ENCODE results near the gene CDY2B.
"Not testable (repeated sequence)": the region's sequence is repeated elsewhere in the genome, so short reads cannot be mapped to it uniquely, and the experiment has no call there.

Gene CDY2B

GRCh38 chrY:17880120-17880519, at the start of gene CDY2B:
CDY2B (minus strand) TSS chrY:17880220; CDS start chrY:17879892, 328 bp downstream.
- not testable (repeated sequence) for DNase-seq (ENCODE audit: low spot score)

DNA sequence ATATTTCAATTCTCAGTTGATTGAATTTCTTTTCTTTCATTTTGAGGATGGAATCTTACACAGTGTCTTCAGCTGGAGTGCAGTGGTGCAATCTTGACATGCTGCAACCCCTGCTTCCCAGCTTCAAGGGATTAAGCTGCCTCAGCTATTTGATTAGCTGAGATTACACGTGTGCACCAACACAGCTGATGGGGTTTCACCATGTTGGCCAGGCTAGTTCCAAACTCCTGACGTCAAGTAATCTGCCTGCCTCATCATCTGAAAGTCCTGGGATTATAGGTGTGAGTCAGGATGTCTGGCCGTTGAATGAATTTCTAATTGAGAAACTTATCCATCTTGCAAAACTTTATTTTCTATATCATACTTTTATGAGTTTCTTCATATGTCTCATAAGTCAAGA, 28.0 kb upstream of the CDY2B start:
- not testable (repeated sequence) for DNase-seq (ENCODE audit: low spot score)

- not testable (repeated sequence) for DNase-seq (ENCODE audit: low spot score)
Observed at GRCh38 chrY:17907351-17907750, 27.3 kb upstream of the CDY2B start.

DNA sequence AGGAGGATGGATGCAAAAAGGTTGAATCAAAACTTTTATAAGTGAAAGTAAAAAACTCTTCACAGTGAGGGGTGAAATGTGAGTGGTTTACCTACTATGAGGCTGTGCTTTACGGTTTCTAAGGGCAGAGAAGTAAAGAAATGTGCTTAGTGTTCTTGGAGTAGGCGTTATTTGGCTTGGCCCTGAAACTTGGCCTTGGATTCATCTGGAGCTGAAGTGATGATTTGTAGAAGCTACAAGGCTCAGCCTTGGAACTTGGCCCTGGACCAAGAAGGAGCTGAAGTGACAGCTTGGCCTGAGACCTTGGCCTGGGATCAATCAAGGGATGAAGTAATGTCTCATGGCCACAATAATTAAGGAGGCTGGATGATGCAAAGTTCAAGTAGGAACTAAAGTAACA, 1.7 kb upstream of the CDY2B start:
- not testable (repeated sequence) for DNase-seq (ENCODE audit: low spot score)

DNA sequence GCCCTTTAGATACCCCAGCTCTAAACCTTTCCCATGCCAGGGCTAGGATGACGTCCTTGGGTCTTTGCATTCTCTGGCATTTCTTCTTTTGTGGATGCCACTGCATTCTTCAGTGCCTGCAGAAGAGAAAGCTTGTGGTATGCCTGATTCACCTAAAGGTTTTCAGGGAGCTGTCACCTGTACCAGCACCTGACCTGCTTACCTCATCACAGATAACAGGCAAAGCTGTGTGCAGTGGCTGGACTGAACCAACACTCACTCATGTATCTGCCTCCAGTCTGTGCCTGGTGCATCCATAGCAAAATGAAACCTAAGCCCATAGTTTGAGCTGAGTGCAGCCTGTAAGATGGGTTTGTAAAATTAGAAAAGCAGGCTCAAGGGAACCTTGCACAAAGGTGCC, 3.3 kb downstream of the CDY2B start:
- not testable (repeated sequence) for DNase-seq (ENCODE audit: low spot score)

- DNase-seq (ENCODE audit: low spot score) = not testable (repeated sequence)
Observed at GRCh38 chrY:17875401-17875800, 4.6 kb downstream of the CDY2B start.

DNA sequence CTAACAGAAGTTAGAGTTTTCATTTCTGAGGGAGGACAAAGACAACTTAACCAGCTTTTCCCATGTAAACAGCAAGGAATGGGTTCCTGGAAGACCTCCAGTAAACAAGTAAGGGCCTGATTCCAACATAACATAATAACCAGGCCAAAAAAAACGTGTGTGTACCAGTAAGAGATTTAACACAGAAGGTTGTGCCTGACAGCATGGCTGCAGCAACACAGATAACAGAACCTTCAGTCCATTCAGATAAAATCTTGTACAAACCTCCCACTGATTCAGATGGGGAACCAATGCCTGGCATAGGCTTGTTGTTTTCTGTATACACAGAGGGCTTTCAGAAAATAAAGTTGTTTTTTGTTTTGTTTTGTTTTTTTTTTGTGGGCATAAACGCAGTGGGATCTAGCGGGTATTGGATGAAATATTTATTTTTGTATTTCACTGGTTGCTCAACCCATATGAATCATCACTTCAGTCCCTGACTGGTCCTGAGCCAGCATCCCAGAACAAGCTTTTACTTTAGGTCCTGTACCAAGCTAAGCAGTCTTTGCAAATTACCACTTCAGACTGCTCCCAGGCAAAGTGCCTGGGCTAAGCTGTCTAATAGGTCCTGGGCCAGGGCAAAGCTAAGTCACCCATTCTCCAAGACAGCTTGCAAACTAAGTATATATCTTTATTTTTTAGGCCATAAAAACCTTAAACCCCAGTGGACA, 8.7 kb downstream of the CDY2B start:
- not testable (repeated sequence) for DNase-seq (ENCODE audit: low spot score)

DNA sequence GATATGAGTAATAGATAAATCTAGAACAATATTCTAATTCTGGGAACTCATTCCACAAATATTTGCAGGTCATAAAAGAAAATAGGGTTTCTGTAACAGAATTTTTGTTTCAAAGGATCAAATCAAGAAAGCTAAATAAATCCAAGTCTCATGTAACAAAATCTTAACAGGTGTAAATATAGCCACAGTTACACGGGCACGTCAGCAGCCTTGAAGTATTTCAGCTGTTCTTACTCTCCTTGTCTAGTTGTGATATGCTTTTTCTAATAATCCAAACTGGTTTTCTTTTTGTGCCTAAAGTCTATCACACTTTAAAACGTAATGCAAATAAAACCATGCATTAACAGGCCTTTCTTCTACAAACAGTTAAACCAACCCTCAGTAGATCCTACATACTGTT, 9.3 kb downstream of the CDY2B start:
- not testable (repeated sequence) for DNase-seq (ENCODE audit: low spot score)

GRCh38 chrY:17867850-17868249, 12.2 kb downstream of the CDY2B start:
- DNase-seq (ENCODE audit: low spot score) = not testable (repeated sequence)

- not testable (repeated sequence) for DNase-seq (ENCODE audit: low spot score)
Observed at GRCh38 chrY:17860634-17861033, 19.4 kb downstream of the CDY2B start.

GRCh38 chrY:17856963-17857848, 22.8 kb downstream of the CDY2B start:
- not testable (repeated sequence) for DNase-seq (ENCODE audit: low spot score)

GRCh38 chrY:17856508-17856907, 23.5 kb downstream of the CDY2B start:
- DNase-seq (ENCODE audit: low spot score) = not testable (repeated sequence)

GRCh38 chrY:17849131-17849530, 30.9 kb downstream of the CDY2B start:
- DNase-seq (ENCODE audit: low spot score) = not testable (repeated sequence)

DNA sequence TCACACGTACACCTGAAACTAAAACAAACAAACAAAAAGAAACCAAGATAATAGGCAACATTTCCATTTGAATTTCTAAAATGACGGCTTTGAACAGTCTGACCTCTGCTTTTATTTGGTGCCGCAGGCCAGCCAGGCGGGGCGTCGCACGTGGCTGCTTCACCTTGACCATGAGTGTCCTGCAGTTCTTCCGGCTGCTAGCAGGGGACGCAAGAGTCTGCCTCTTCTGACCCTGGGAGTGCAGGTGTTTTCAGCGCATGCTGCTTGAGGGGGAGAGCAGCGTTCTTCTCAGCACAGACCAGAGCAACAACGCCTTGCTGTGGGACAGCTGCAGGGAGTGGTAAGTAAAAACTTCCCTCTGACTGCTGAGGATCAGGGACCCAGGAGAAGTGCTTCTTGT, 47.9 kb downstream of the CDY2B start:
- not testable (repeated sequence) for DNase-seq (ENCODE audit: low spot score)
